Liver (tissue), 9 donors: Measurements from ENCODE around the gene KIAA0753. TPM values are rescaled to one million over a fixed set of nuclear protein-coding genes. Genes with fewer than 3 reads are reported as not detected.

ENCODE experiments used
- DNase-seq: peaks from one replicate; pipeline ENCODE4 v3.0.0-alpha.2; 2017; ENCODE audit warnings: low spot score
- H3K27ac ChIP-seq, 2 donors: one replicate each; pipeline ENCODE4 v1.7.0; 2013; ENCODE audit warnings: inconsistent platforms in 2 of 2, low read length in 2 of 2, control low read depth in 1 of 2, low read depth in 1 of 2, mild to moderate bottlenecking in 1 of 2
- H3K27me3 ChIP-seq, 4 donors: one replicate each; pipeline versions ENCODE4 v1.6.1 to v1.7.0; 2013; ENCODE audit warnings: low read length in 3 of 4, inconsistent platforms in 1 of 4, mild to moderate bottlenecking in 1 of 4, moderate library complexity in 1 of 4; ENCODE audit not compliant: control insufficient read depth in 4 of 4, insufficient read depth in 4 of 4
- H3K36me3 ChIP-seq, 4 donors: one replicate each; pipeline versions ENCODE4 v1.6.1 to v1.7.0; 2013; ENCODE audit warnings: low read length in 3 of 4, mild to moderate bottlenecking in 3 of 4, low read depth in 1 of 4, moderate library complexity in 1 of 4; ENCODE audit not compliant: control insufficient read depth in 4 of 4, insufficient read depth in 3 of 4
- H3K4me1 ChIP-seq, 4 donors: one replicate each; pipeline versions ENCODE4 v1.6.1 to v1.7.0; 2013; ENCODE audit warnings: low read length in 3 of 4, mild to moderate bottlenecking in 3 of 4, moderate library complexity in 1 of 4; ENCODE audit not compliant: control insufficient read depth in 4 of 4, insufficient read depth in 4 of 4
- H3K4me3 ChIP-seq, 3 donors: one replicate each; pipeline versions ENCODE4 v1.6.1 to v1.7.0; 2013; ENCODE audit warnings: low read length in 3 of 3, control low read depth in 1 of 3, low read depth in 1 of 3, mild to moderate bottlenecking in 1 of 3
- H3K9ac ChIP-seq, 2 donors: one replicate each; pipeline ENCODE4 v1.7.0; 2013; ENCODE audit warnings: low read length in 2 of 2, mild to moderate bottlenecking in 2 of 2, moderate library complexity in 2 of 2, control low read depth in 1 of 2, low read depth in 1 of 2
- H3K9me3 ChIP-seq, 4 donors: one replicate each; pipeline versions ENCODE4 v1.6.1 to v1.7.0; 2013; ENCODE audit warnings: low read length in 3 of 4; ENCODE audit not compliant: control insufficient read depth in 4 of 4
- CTCF ChIP-seq: fragments of 150-350 bp; IDR thresholded peaks from 2 replicates; pipeline ENCODE4 v1.5.1; 2017; ENCODE audit warnings: improper control_type of control experiment, low read depth, low read length; ENCODE audit not compliant: missing input control
- EGR1 ChIP-seq, 2 donors: IDR thresholded peaks; 2 replicates each; pipeline ENCODE4 v1.6.1; 2016 to 2018; ENCODE audit warnings: antibody characterized with exemption in 2 of 2, low read depth in 2 of 2
- FOXA1 ChIP-seq: IDR thresholded peaks from 2 replicates; pipeline ENCODE4 v1.6.1; 2016; ENCODE audit warnings: antibody characterized with exemption
- FOXA2 ChIP-seq: IDR thresholded peaks from 2 replicates; pipeline ENCODE4 v1.6.1; 2016; ENCODE audit warnings: antibody characterized with exemption
- GABPA ChIP-seq, 2 donors: IDR thresholded peaks in 1 of 2; conservative IDR thresholded peaks in 1 of 2; 2 replicates each; pipeline ENCODE4 v1.6.1; 2016; ENCODE audit warnings: antibody characterized with exemption in 2 of 2, mild to moderate bottlenecking in 1 of 2, moderate library complexity in 1 of 2
- HNF4A ChIP-seq, 2 donors: conservative IDR thresholded peaks; 2 replicates each; pipeline ENCODE4 v1.6.1; 2016; ENCODE audit warnings: antibody characterized with exemption in 2 of 2, mild to moderate bottlenecking in 2 of 2
- HNF4G ChIP-seq: IDR thresholded peaks from 2 replicates; pipeline ENCODE4 v1.6.1; 2016; ENCODE audit warnings: antibody characterized with exemption
- NR2F2 ChIP-seq: IDR thresholded peaks from 2 replicates; pipeline ENCODE4 v1.6.1; 2016; ENCODE audit warnings: antibody characterized with exemption
- RAD21 ChIP-seq, 2 donors: IDR thresholded peaks; 2 replicates each; pipeline ENCODE4 v1.6.1; 2016; ENCODE audit warnings: antibody characterized with exemption in 2 of 2, mild to moderate bottlenecking in 2 of 2
- RXRA ChIP-seq, 2 donors: IDR thresholded peaks; 2 replicates each; pipeline ENCODE4 v1.6.1; 2017 to 2018; ENCODE audit warnings: antibody characterized with exemption in 2 of 2, mild to moderate bottlenecking in 1 of 2
- SP1 ChIP-seq: IDR thresholded peaks from 2 replicates; pipeline ENCODE4 v1.6.1; 2018; ENCODE audit warnings: antibody characterized with exemption, mild to moderate bottlenecking
- TAF1 ChIP-seq: conservative IDR thresholded peaks from 2 replicates; pipeline ENCODE4 v1.6.1; 2016; ENCODE audit warnings: antibody characterized with exemption, mild to moderate bottlenecking
- YY1 ChIP-seq: IDR thresholded peaks from 2 replicates; pipeline ENCODE4 v1.6.1; 2016; ENCODE audit warnings: antibody characterized with exemption, mild to moderate bottlenecking
- WGBS: extraction: QIAGEN DNeasy Blood & Tissue Kit; methylation state at CpG from one replicate; pipeline ENCODE4 v1.1.7; 2013; 5-methylcytosine and 5-hydroxymethylcytosine counted together
- polyA plus RNA-seq, 2 donors: library from polyadenylated mRNA; stranded (reverse) in 1 of 2; unstranded in 1 of 2; fragments of 200-250 nt in 1 of 2; fragments of >200 nt in 1 of 2; fragmentation: Nextera tagmentation in 1 of 2; extraction: Ambion mirVana in 1 of 2; gene quantifications; one replicate each; pipeline versions ENCODE4 v1.2.1 to v1.2.3, GENCODE V29; 2013 to 2015
- total RNA-seq, 2 donors: library from RNA; depleted of rRNA; stranded (reverse); fragments of >200 nt; gene quantifications; one replicate each; pipeline ENCODE4 v1.2.3, GENCODE V29; 2014
- TF ChIP-seq, protein P1 (sequence below): IDR thresholded peaks from 2 replicates; pipeline ENCODE4 v1.6.1; 2016; ENCODE audit warnings: antibody characterized with exemption
- TF ChIP-seq, protein P2 (sequence below): IDR thresholded peaks from 2 replicates; pipeline ENCODE4 v1.6.1; 2016; ENCODE audit warnings: antibody characterized with exemption
- TF ChIP-seq, protein P3 (sequence below): IDR thresholded peaks from 2 replicates; pipeline ENCODE4 v1.6.1; 2016; ENCODE audit warnings: antibody characterized with exemption
- TF ChIP-seq, protein P4 (sequence below): IDR thresholded peaks from 2 replicates; pipeline ENCODE4 v1.6.1; 2016; ENCODE audit warnings: antibody characterized with exemption, mild to moderate bottlenecking
- donor health status: healthy.
- donor health status: healthy.
- donor health status: healthy.
- donor health status: healthy.
- donor health status: healthy.

Gene KIAA0753
- total and polyA plus RNA-seq, 4 donors, result 2.0 to 5.9 (median 3.0) TPM

DNA sequence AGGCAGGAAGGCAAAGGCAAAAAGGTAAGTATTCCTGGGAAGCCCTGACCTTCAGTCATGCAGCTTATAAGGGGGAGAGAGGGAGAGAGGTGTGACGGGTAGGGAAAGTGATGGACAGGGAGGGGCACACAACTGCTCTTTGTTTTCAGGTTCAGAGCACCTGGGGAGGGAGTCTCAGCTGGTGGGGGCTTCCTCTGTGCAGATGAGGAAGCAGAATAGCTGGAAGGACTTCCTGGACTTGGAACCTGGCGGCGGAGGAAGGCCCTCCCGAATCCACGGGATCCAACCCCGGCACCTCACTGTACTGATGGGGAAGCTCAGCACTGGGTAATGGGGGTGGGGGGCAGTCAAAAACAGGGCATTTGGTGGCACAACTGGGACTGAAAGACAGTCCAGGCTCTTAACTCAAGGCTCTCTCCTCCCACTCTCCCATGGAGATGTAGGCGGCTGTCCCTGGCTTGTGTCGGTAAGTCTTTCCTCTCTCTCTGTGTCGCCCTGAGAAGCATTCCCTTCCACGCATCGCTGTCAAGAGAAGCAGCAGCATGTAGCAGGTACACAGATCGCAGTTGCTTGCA, 72.2 kb downstream of the KIAA0753 start (continued):
- TF ChIP-seq HNF4G, result no peak
- TF ChIP-seq EGR1 (IDR thresholded peaks at IDR 0.05; ENCODE audit: low read depth in 2 of 2), result no peak

- no peaks in the 10 kb centered on the region for H3K4me1 ChIP-seq
- H3K9me3 ChIP-seq, result no peaks in the 10 kb centered on the region
- no peaks in the 10 kb centered on the region for H3K36me3 ChIP-seq
- no peaks in the 10 kb centered on the region for H3K27me3 ChIP-seq
- no peak overlapping the region for H3K9ac ChIP-seq
- no peak for DNase-seq
- no peak overlapping the region for H3K27ac ChIP-seq
- H3K4me3 ChIP-seq, result no peak overlapping the region
- 83% methylated on average over 15 of the region's 15 CpGs for WGBS
- TF ChIP-seq, protein P1, sequence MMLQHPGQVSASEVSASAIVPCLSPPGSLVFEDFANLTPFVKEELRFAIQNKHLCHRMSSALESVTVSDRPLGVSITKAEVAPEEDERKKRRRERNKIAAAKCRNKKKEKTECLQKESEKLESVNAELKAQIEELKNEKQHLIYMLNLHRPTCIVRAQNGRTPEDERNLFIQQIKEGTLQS, result no peak
- TF ChIP-seq NR2F2, result no peak
- no peak for TF ChIP-seq HNF4A (conservative IDR thresholded peaks at IDR 0.05)
- TF ChIP-seq, protein P2, sequence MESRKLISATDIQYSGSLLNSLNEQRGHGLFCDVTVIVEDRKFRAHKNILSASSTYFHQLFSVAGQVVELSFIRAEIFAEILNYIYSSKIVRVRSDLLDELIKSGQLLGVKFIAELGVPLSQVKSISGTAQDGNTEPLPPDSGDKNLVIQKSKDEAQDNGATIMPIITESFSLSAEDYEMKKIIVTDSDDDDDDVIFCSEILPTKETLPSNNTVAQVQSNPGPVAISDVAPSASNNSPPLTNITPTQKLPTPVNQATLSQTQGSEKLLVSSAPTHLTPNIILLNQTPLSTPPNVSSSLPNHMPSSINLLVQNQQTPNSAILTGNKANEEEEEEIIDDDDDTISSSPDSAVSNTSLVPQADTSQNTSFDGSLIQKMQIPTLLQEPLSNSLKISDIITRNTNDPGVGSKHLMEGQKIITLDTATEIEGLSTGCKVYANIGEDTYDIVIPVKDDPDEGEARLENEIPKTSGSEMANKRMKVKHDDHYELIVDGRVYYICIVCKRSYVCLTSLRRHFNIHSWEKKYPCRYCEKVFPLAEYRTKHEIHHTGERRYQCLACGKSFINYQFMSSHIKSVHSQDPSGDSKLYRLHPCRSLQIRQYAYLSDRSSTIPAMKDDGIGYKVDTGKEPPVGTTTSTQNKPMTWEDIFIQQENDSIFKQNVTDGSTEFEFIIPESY, result no peak
- TF ChIP-seq EGR1 (IDR thresholded peaks at IDR 0.05; ENCODE audit: low read depth in 2 of 2), result no peak
- TF ChIP-seq SP1, result no peak
- no peak for TF ChIP-seq TAF1
- TF ChIP-seq, protein P3, sequence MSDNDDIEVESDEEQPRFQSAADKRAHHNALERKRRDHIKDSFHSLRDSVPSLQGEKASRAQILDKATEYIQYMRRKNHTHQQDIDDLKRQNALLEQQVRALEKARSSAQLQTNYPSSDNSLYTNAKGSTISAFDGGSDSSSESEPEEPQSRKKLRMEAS, result no peak
- no peak for TF ChIP-seq GABPA (IDR thresholded peaks at IDR 0.05 in 1 of 2, conservative IDR thresholded peaks at IDR 0.05 in 1 of 2)
- TF ChIP-seq HNF4G, result no peak
- no peak for TF ChIP-seq YY1
Observed at GRCh38 chr17:6567528-6568183, 72.9 kb downstream of the KIAA0753 start.

- Histone ChIP-seq H3K4me3 (no peak overlapping the region), H3K27ac (no peak overlapping the region), H3K9ac (no peak overlapping the region), H3K27me3 (peaks cover 0 to 3% (median 0%) of the 10 kb centered on the region in 4 donors), H3K4me1 (peaks cover 0 to 4% (median 0%) of the 10 kb centered on the region in 4 donors), H3K36me3 (no peaks in the 10 kb centered on the region), H3K9me3 (no peaks in the 10 kb centered on the region)
- no peak for TF ChIP-seq RXRA (IDR thresholded peaks at IDR 0.05)
- TF ChIP-seq HNF4A (conservative IDR thresholded peaks at IDR 0.05), result no peak
- no peak for TF ChIP-seq CTCF
- TF ChIP-seq RAD21 (IDR thresholded peaks at IDR 0.05), result no peak
- no peak for TF ChIP-seq NR2F2
- no peak for TF ChIP-seq FOXA1
- TF ChIP-seq FOXA2, result no peak
- TF ChIP-seq, protein P4, sequence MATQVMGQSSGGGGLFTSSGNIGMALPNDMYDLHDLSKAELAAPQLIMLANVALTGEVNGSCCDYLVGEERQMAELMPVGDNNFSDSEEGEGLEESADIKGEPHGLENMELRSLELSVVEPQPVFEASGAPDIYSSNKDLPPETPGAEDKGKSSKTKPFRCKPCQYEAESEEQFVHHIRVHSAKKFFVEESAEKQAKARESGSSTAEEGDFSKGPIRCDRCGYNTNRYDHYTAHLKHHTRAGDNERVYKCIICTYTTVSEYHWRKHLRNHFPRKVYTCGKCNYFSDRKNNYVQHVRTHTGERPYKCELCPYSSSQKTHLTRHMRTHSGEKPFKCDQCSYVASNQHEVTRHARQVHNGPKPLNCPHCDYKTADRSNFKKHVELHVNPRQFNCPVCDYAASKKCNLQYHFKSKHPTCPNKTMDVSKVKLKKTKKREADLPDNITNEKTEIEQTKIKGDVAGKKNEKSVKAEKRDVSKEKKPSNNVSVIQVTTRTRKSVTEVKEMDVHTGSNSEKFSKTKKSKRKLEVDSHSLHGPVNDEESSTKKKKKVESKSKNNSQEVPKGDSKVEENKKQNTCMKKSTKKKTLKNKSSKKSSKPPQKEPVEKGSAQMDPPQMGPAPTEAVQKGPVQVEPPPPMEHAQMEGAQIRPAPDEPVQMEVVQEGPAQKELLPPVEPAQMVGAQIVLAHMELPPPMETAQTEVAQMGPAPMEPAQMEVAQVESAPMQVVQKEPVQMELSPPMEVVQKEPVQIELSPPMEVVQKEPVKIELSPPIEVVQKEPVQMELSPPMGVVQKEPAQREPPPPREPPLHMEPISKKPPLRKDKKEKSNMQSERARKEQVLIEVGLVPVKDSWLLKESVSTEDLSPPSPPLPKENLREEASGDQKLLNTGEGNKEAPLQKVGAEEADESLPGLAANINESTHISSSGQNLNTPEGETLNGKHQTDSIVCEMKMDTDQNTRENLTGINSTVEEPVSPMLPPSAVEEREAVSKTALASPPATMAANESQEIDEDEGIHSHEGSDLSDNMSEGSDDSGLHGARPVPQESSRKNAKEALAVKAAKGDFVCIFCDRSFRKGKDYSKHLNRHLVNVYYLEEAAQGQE, result no peak
- TF ChIP-seq, protein P2, result no peak
- TF ChIP-seq HNF4G, result no peak
- TF ChIP-seq GABPA (IDR thresholded peaks at IDR 0.05 in 1 of 2, conservative IDR thresholded peaks at IDR 0.05 in 1 of 2), result no peak
- no peak for TF ChIP-seq YY1
- TF ChIP-seq, protein P1, result no peak
- no peak for TF ChIP-seq TAF1
- DNase-seq, result no peak
Observed at GRCh38 chr17:6561446-6561845, 79.1 kb downstream of the KIAA0753 start.
